ENCODE measurements around the gene POLR2C. TPM values are rescaled to one million over a fixed set of nuclear protein-coding genes. Genes with fewer than 3 reads are reported as not detected.

Gene POLR2C
- polyA plus RNA-seq, 1 experiment, result 143 TPM

DNA sequence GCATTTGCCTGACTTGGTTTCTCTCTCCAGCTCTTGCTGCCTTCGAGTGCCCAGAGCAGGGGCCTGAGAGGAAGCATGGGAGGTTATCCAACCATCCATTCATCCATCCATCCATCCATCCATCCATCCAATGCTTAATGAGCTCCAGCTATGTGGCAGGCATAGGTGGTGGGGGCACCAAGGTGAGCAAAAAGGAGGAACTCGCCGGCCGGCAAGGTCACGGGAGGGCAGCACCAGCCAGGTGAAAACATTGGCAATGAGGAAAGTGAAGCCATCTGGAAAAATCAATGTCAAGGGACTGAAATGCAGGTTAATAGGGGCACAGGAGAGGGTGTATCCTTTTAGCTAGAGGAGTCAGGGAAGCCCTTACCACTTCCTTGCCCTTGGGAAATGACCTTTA lies 42.0 kb downstream of the POLR2C start:
- H3K27me3 ChIP-seq (ENCODE audit: control insufficient read depth, insufficient read depth, low read length), result peaks cover 60% of the 10 kb centered on the region
- POLR2A ChIA-PET, result interaction anchor here (0.7 kb wide), 1 partner anchor 94 kb away, joined by 4 read pairs; no protein-coding TSS in a partner anchor
- no peak for DNase-seq (ENCODE audit: low read depth, low spot score)
- H3K9me3 ChIP-seq (ENCODE audit: control insufficient read depth, insufficient read depth, low read length), result no peaks in the 10 kb centered on the region
- TF ChIP-seq, protein P1, sequence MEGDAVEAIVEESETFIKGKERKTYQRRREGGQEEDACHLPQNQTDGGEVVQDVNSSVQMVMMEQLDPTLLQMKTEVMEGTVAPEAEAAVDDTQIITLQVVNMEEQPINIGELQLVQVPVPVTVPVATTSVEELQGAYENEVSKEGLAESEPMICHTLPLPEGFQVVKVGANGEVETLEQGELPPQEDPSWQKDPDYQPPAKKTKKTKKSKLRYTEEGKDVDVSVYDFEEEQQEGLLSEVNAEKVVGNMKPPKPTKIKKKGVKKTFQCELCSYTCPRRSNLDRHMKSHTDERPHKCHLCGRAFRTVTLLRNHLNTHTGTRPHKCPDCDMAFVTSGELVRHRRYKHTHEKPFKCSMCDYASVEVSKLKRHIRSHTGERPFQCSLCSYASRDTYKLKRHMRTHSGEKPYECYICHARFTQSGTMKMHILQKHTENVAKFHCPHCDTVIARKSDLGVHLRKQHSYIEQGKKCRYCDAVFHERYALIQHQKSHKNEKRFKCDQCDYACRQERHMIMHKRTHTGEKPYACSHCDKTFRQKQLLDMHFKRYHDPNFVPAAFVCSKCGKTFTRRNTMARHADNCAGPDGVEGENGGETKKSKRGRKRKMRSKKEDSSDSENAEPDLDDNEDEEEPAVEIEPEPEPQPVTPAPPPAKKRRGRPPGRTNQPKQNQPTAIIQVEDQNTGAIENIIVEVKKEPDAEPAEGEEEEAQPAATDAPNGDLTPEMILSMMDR (IDR thresholded peaks at IDR 0.05; ENCODE audit: low read depth, low read length), result no peak
- H3K27ac ChIP-seq (ENCODE audit: low read depth, low read length), result no peak overlapping the region
- CTCF ChIA-PET, result interaction anchor here (1.0 to 2.7 kb wide), 2 partner anchors 12 to 16 kb away, joined by 5 to 15 read pairs; no protein-coding TSS in a partner anchor
- H3K4me3 ChIP-seq (ENCODE audit: low read depth, low read length), result no peak overlapping the region

DNA sequence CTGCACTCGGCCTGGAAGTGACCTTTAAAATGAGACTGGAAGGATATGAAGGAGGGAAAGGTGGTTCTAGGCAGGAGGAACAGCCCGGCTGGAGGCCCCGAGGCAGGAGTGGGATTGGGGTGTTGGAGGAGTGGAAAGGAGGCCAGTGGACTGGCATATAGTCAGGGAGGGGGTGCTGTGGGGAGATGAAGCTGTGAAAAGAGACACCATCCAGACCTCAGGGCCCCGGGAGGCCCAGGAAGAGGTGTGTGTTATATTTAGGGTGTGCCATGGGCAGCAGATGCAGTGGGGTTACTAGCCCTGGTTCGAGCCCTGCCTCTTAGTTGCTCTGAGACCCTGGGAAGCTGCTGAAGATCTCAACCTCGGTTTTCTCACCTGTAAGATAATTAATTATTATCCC lies 42.7 kb downstream of the POLR2C start:
- no peak overlapping the region for H3K4me3 ChIP-seq (ENCODE audit: low read depth, low read length)
- TF ChIP-seq, protein P1 (IDR thresholded peaks at IDR 0.05; ENCODE audit: low read depth, low read length), result no peak
- H3K27me3 ChIP-seq (ENCODE audit: control insufficient read depth, insufficient read depth, low read length), result peaks cover 62% of the 10 kb centered on the region
- CTCF ChIA-PET, result interaction anchor here (0.5 to 2.7 kb wide), 3 partner anchors 12 to 18 kb away, joined by 3 to 15 read pairs (median 5); no protein-coding TSS in a partner anchor
- POLR2A ChIA-PET, result interaction anchor here (0.7 kb wide), 1 partner anchor 94 kb away, joined by 4 read pairs; no protein-coding TSS in a partner anchor
- H3K27ac ChIP-seq (ENCODE audit: low read depth, low read length), result no peak overlapping the region
- H3K9me3 ChIP-seq (ENCODE audit: control insufficient read depth, insufficient read depth, low read length), result no peaks in the 10 kb centered on the region
- DNase-seq (ENCODE audit: low read depth, low spot score), result no peak

DNA sequence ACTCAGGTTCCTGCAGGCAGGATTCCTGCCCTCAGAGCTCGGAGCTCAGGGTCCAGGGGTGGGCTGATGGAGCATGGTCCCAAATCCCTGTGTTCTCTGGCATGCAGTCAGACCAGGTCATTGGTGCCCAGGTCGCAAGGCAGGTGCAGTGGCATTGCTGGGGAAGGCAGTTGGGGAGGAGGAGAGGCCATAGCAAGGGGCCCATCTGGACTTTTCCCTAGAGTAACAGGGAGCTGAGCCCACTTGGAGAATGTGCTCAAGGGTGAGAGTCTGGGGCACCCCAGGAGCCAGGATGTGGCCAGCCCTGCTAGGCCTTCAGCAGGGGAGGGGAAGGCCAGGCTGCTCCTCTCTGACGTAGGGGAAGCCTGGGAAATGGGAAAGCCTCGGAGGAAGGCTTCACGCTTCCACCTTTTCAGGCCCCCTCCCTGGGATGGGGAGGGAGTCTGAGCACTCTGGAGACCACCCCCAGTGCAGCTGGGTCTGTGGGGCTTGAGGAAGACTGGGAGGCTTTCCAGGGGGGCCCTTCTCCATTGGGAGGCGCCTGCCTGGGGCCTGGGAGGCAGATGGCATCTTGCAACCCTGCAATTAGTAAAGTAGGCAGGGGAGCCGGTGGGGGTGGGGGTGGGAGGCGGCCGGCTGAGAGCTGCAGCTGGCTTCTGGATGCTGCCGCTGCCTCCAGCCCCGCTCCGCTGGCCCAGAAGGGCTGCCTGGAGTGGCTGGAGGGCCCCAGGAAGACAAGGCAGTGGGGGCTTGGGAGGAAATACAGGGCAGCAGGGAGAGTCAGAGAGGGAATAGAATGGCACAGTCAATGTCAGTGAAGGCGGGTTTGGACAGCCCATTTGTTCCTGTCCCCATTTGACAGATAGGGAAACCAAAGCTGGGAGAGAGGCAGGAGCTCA lies 44.9 kb downstream of the POLR2C start:
- ChIA-PET CTCF (interaction anchor here (3.9 kb wide), 1 partner anchor 12 kb away, joined by 26 read pairs; no protein-coding TSS in a partner anchor), POLR2A (no interaction called here)
- Histone ChIP-seq H3K27ac (ENCODE audit: low read depth, low read length) (no peak overlapping the region), H3K27me3 (ENCODE audit: control insufficient read depth, insufficient read depth, low read length) (peaks cover 53% of the 10 kb centered on the region), H3K9me3 (ENCODE audit: control insufficient read depth, insufficient read depth, low read length) (no peaks in the 10 kb centered on the region), H3K4me3 (ENCODE audit: low read depth, low read length) (no peak overlapping the region)
- TF ChIP-seq, protein P1 (IDR thresholded peaks at IDR 0.05; ENCODE audit: low read depth, low read length), result no peak
- no peak for DNase-seq (ENCODE audit: low read depth, low spot score)

DNA sequence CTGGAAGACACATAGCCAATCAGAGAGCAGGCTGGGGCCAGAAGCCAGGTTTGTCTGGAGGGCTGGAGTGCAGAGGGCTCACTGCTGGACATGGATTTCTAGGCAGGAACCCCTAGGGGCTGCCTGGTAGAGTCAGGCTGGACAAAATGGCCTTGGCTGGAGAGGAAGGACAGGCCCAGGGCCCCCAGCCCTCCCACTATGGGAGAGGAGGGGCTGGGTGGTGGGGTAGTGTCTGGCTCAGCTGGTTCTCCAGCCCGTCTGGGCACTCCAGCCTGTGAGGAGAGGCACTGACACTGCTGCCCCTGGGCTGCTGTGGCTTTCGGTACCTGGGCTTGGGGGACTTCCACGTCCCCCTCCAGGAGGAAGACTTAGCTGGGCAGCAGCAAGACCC lies 45.6 kb downstream of the POLR2C start:
- Histone ChIP-seq H3K9me3 (ENCODE audit: control insufficient read depth, insufficient read depth, low read length) (no peaks in the 10 kb centered on the region), H3K27ac (ENCODE audit: low read depth, low read length) (no peak overlapping the region), H3K27me3 (ENCODE audit: control insufficient read depth, insufficient read depth, low read length) (peaks cover 48% of the 10 kb centered on the region), H3K4me3 (ENCODE audit: low read depth, low read length) (no peak overlapping the region)
- no peak for DNase-seq (ENCODE audit: low read depth, low spot score)
- CTCF ChIA-PET, result interaction anchor here (0.9 to 3.9 kb wide), 2 partner anchors 12 to 91 kb away, joined by 3 to 26 read pairs; no protein-coding TSS in a partner anchor
- POLR2A ChIA-PET, result no interaction called here
- TF ChIP-seq, protein P1 (IDR thresholded peaks at IDR 0.05; ENCODE audit: low read depth, low read length), result no peak

Data from AG04450 (cell line).